Neuronal stem cell (in vitro differentiated cells): ENCODE measurements around the gene PKD2. TPM values are rescaled to one million over a fixed set of nuclear protein-coding genes. Genes with fewer than 3 reads are reported as not detected.

Experiments used
- DNase-seq: peaks from one replicate; pipeline ENCODE4 v3.0.0-alpha.2; 2013; ENCODE audit warnings: low spot score
- H2AFZ ChIP-seq: one replicate; pipeline ENCODE4 v1.6.1; 2013; ENCODE audit warnings: mild to moderate bottlenecking, low read length, inconsistent platforms
- H2AK5ac ChIP-seq: 2 replicates; pipeline ENCODE4 v1.6.1; 2013; ENCODE audit warnings: low read depth, mild to moderate bottlenecking, inconsistent platforms, low read length, moderate library complexity, mixed read lengths
- H2BK120ac ChIP-seq: 2 replicates; pipeline ENCODE4 v1.6.1; 2013; ENCODE audit warnings: low read depth, mild to moderate bottlenecking, inconsistent platforms, low read length, moderate library complexity, mixed read lengths
- H2BK12ac ChIP-seq: one replicate; pipeline ENCODE4 v1.6.1; 2013; ENCODE audit warnings: low read length, inconsistent platforms
- H2BK15ac ChIP-seq: 2 replicates; pipeline ENCODE4 v1.6.1; 2013; ENCODE audit warnings: mild to moderate bottlenecking, low read length, inconsistent platforms, mixed read lengths
- H2BK5ac ChIP-seq: one replicate; pipeline ENCODE4 v1.6.1; 2013; ENCODE audit warnings: inconsistent platforms, mild to moderate bottlenecking, low read length, moderate library complexity
- H3K14ac ChIP-seq: one replicate; pipeline ENCODE4 v1.6.1; 2013; ENCODE audit warnings: low read length, inconsistent platforms
- H3K18ac ChIP-seq: 2 replicates; pipeline ENCODE4 v1.6.1; 2013; ENCODE audit warnings: low read length, inconsistent platforms
- H3K23ac ChIP-seq: 2 replicates; pipeline ENCODE4 v1.6.1; 2013; ENCODE audit warnings: low read depth, mild to moderate bottlenecking, mixed read lengths, low read length, inconsistent platforms; ENCODE audit not compliant: poor library complexity
- H3K27ac ChIP-seq: replicated peaks from 3 replicates; pipeline ENCODE4 v1.5.1; 2013; ENCODE audit warnings: low read length, inconsistent platforms
- H3K27me3 ChIP-seq, 3 experiments: 2 replicates each; pipeline ENCODE4 v1.6.1; 2013; ENCODE audit warnings: low read length in 3 of 3, mild to moderate bottlenecking in 2 of 3, inconsistent platforms in 1 of 3, low read depth in 1 of 3, mixed read lengths in 1 of 3, moderate library complexity in 1 of 3; ENCODE audit not compliant: control insufficient read depth in 3 of 3, insufficient read depth in 3 of 3
- H3K36me3 ChIP-seq, 2 donors: replicated peaks in 1 of 2; 2 replicates each; pipeline ENCODE4 v1.6.1; 2013; ENCODE audit warnings: low read length in 2 of 2; ENCODE audit not compliant: control insufficient read depth in 2 of 2, insufficient read depth in 2 of 2
- H3K4ac ChIP-seq: 2 replicates; pipeline ENCODE4 v1.6.1; 2013; ENCODE audit warnings: inconsistent platforms, mild to moderate bottlenecking, low read length, moderate library complexity
- H3K4me1 ChIP-seq, 2 donors: 1 replicate in 1 of 2; 2 replicates in 1 of 2; pipeline ENCODE4 v1.6.1; 2013; ENCODE audit warnings: low read length in 2 of 2, low read depth in 1 of 2; ENCODE audit not compliant: control insufficient read depth in 2 of 2, insufficient read depth in 1 of 2
- H3K4me2 ChIP-seq: one replicate; pipeline ENCODE4 v1.6.1; 2013; ENCODE audit warnings: mild to moderate bottlenecking, low read length, inconsistent platforms; ENCODE audit not compliant: insufficient read depth, poor library complexity, severe bottlenecking
- H3K4me3 ChIP-seq, 2 donors: 2 replicates each; pipeline ENCODE4 v1.5.1; 2013; ENCODE audit warnings: low read length in 2 of 2, mild to moderate bottlenecking in 2 of 2, inconsistent platforms in 1 of 2, moderate library complexity in 1 of 2
- H3K79me1 ChIP-seq: one replicate; pipeline ENCODE4 v1.6.1; 2013; ENCODE audit warnings: low read depth, mild to moderate bottlenecking, inconsistent platforms, low read length, moderate library complexity
- H3K9ac ChIP-seq: one replicate; pipeline ENCODE4 v1.6.1; 2013; ENCODE audit warnings: mild to moderate bottlenecking, low read depth, low read length, inconsistent platforms; ENCODE audit not compliant: poor library complexity
- H3K9me3 ChIP-seq, 2 donors: replicated peaks in 1 of 2; 2 replicates each; pipeline versions ENCODE3 to v1.6.1; 2013; ENCODE audit warnings: low read length in 2 of 2, mild to moderate bottlenecking in 2 of 2, inconsistent platforms in 1 of 2, low read depth in 1 of 2, mixed read lengths in 1 of 2, moderate library complexity in 1 of 2; ENCODE audit not compliant: control insufficient read depth in 2 of 2, insufficient read depth in 1 of 2
- H4K8ac ChIP-seq: one replicate; pipeline ENCODE4 v1.6.1; 2013; ENCODE audit warnings: low read depth, mild to moderate bottlenecking, inconsistent platforms, low read length, moderate library complexity
- H4K91ac ChIP-seq: one replicate; pipeline ENCODE4 v1.6.1; 2013; ENCODE audit warnings: low read length, low read depth, mild to moderate bottlenecking, inconsistent platforms; ENCODE audit not compliant: poor library complexity
- WGBS, 2 donors: extraction: QIAGEN DNeasy Blood & Tissue Kit; methylation state at CpG; one replicate each; pipeline ENCODE4 v1.1.7; 2013; ENCODE audit warnings: missing lambda C conversion rate in 2 of 2, mixed read lengths in 1 of 2; ENCODE audit not compliant: insufficient read length in 2 of 2, insufficient replicate concordance in 1 of 2; ENCODE audit errors: extremely low coverage in 2 of 2; 5-methylcytosine and 5-hydroxymethylcytosine counted together
- polyA plus RNA-seq, 2 experiments: library from polyadenylated mRNA; stranded (reverse); fragments of 200-250 nt; gene quantifications; one replicate each; pipeline ENCODE4 v1.2.3, GENCODE V29; 2013

Gene PKD2
- 10.3 TPM for polyA plus RNA-seq (2013, experiment 1 of 2)
- 11.0 TPM for polyA plus RNA-seq (2013, experiment 2 of 2)

DNA sequence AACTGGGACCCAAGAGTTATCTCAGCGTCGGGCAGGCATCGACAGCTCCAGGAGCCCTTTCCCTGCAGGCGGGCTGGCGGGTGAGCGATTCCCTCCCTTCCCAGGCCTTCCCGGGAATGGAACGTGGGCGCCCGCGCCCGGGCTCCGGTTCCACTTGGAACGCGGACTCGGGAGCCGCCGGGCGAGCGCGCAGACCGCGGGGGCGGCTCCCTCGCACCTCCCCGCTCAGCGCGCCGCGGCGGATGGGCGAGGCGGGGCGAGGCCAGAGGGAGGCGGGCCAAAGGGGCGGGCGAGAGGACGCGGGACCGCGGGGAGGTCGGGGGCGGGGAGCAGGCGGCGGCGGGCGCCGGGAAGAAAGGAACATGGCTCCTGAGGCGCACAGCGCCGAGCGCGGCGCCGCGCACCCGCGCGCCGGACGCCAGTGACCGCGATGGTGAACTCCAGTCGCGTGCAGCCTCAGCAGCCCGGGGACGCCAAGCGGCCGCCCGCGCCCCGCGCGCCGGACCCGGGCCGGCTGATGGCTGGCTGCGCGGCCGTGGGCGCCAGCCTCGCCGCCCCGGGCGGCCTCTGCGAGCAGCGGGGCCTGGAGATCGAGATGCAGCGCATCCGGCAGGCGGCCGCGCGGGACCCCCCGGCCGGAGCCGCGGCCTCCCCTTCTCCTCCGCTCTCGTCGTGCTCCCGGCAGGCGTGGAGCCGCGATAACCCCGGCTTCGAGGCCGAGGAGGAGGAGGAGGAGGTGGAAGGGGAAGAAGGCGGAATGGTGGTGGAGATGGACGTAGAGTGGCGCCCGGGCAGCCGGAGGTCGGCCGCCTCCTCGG, at the start of gene PKD2:
TSS of gene PKD2 (plus strand) at position 332 of the 818 bp plus-strand sequence. CDS start at position 431, 99 bp downstream.
- H3K4me3 ChIP-seq, result peak within 1 kb of the TSS; percentile 89 to 93
- peak within 1 kb of the TSS; percentile 83 for H3K23ac ChIP-seq
- no peak within 1 kb of the TSS for H2BK12ac ChIP-seq
- no peak within 1 kb of the TSS for H4K91ac ChIP-seq
- H2AFZ ChIP-seq, result peak within 1 kb of the TSS; percentile 92
- DNase-seq, result peak; percentile 76
- H3K79me1 ChIP-seq, result peaks cover 4% of the 10 kb centered on the region
- H3K4ac ChIP-seq, result no peak within 1 kb of the TSS
- peak within 1 kb of the TSS; percentile 90 for H2BK15ac ChIP-seq
- WGBS, 2 donors, result no CpG with 5 or more reads among the region's 116 CpGs
- peak within 1 kb of the TSS; percentile 55 for H3K4me2 ChIP-seq
- no peaks in the 10 kb centered on the region for H3K36me3 ChIP-seq
- peak within 1 kb of the TSS; percentile 40 for H2BK120ac ChIP-seq
- H2BK5ac ChIP-seq, result peak within 1 kb of the TSS; percentile 88
- H3K27me3 ChIP-seq, result peaks cover 0 to 13% (median 6%) of the 10 kb centered on the region in 3 experiments
- peaks cover 0 to 6% of the 10 kb centered on the region in 2 donors for H3K9me3 ChIP-seq
- peak within 1 kb of the TSS; percentile 97 for H3K9ac ChIP-seq
- peak within 1 kb of the TSS; percentile 53 for H4K8ac ChIP-seq
- H2AK5ac ChIP-seq, result peak within 1 kb of the TSS; percentile 88
- H3K18ac ChIP-seq, result peak within 1 kb of the TSS; percentile 96
- H3K14ac ChIP-seq, result peak within 1 kb of the TSS; percentile 92
- peaks cover 3 to 5% of the 10 kb centered on the region in 2 donors for H3K4me1 ChIP-seq
- H3K27ac ChIP-seq, result peak within 1 kb of the TSS; percentile 46

DNA sequence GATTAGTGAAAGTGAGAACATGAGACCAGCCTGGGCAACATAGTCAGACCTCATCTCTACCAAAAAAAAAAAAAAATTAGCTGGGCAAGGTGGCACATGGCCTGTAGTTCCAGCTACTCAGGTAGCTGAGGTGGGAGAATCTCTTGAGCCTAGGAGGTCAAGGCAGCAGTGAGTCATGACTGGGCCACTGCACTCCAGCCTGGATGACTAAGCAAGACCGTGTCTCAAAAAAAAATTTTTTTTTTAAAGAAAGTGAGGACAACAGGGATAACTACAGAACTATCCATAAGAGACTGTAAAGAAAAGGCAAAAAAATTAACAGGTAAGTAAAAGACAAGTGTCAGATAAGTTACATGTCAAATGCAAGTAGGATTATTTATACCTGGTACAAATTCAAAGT, 45.4 kb upstream of the PKD2 start:
- H3K4me2 ChIP-seq, result no peak overlapping the region
- H3K14ac ChIP-seq, result no peak overlapping the region
- no CpG with 5 or more reads among the region's 1 CpG for WGBS, 2 donors
- H2BK5ac ChIP-seq, result no peak overlapping the region
- peaks cover 0 to 3% of the 10 kb centered on the region in 2 donors for H3K9me3 ChIP-seq
- no peak overlapping the region for H4K91ac ChIP-seq
- H3K4me1 ChIP-seq, result no peaks in the 10 kb centered on the region
- no peak overlapping the region for H2AK5ac ChIP-seq
- no peak overlapping the region for H3K18ac ChIP-seq
- H3K23ac ChIP-seq, result no peak overlapping the region
- no peaks in the 10 kb centered on the region for H3K79me1 ChIP-seq
- no peak overlapping the region for H3K27ac ChIP-seq
- H3K27me3 ChIP-seq, result no peaks in the 10 kb centered on the region
- no peak overlapping the region for H2BK12ac ChIP-seq
- H4K8ac ChIP-seq, result no peak overlapping the region
- no peak for DNase-seq
- no peak overlapping the region for H3K4ac ChIP-seq
- H2AFZ ChIP-seq, result no peak overlapping the region
- no peak overlapping the region for H2BK15ac ChIP-seq
- no peak overlapping the region for H2BK120ac ChIP-seq
- H3K4me3 ChIP-seq, result no peak overlapping the region
- no peak overlapping the region for H3K9ac ChIP-seq
- H3K36me3 ChIP-seq, result no peaks in the 10 kb centered on the region

DNA sequence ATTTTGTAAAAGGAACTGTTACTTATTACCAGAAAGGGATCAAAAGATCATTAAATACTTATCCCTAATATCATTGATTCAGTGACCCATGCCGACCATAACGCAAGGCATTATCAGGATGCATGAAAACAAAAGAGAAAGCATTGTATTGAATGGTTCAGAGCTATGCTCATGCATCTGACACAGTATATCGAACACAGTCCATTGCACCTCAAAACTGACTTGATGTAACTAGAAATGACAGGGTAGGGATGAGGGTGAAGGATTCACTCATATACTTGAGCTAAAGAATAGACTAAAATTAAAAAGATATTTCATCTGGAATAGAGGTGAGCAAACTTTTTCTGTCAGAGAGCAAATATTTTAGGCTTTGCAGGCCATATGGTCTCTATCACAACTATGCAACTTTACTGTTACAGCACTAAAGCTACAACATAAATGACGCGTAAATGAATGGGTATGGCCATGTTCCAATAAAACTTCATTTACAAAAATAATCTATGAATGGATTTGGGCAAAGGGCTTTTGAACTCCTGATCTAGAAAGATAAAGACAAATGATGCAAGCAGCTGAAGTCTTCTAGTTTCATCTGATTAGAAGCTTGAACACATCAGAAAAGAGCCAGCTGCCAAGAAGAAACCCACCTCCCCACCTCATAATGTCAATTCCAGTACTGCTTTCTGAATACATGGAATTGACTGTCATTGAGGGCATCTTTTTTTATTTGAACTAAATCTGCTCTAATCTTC, 44.9 kb upstream of the PKD2 start:
- H3K14ac ChIP-seq, result no peak overlapping the region
- no peak overlapping the region for H2BK120ac ChIP-seq
- no CpG with 5 or more reads among the region's 5 CpGs for WGBS, 2 donors
- H4K91ac ChIP-seq, result no peak overlapping the region
- H3K27me3 ChIP-seq, result no peaks in the 10 kb centered on the region
- no peaks in the 10 kb centered on the region for H3K79me1 ChIP-seq
- no peaks in the 10 kb centered on the region for H3K4me1 ChIP-seq
- no peak for DNase-seq
- H3K4me2 ChIP-seq, result no peak overlapping the region
- H2AK5ac ChIP-seq, result no peak overlapping the region
- H2AFZ ChIP-seq, result no peak overlapping the region
- H3K36me3 ChIP-seq, result no peaks in the 10 kb centered on the region
- no peak overlapping the region for H2BK15ac ChIP-seq
- H2BK5ac ChIP-seq, result no peak overlapping the region
- no peak overlapping the region for H3K4ac ChIP-seq
- no peak overlapping the region for H3K23ac ChIP-seq
- no peak overlapping the region for H3K4me3 ChIP-seq
- H3K9ac ChIP-seq, result no peak overlapping the region
- H3K27ac ChIP-seq, result no peak overlapping the region
- H3K18ac ChIP-seq, result no peak overlapping the region
- H4K8ac ChIP-seq, result no peak overlapping the region
- H2BK12ac ChIP-seq, result no peak overlapping the region
- H3K9me3 ChIP-seq, result peaks cover 0 to 3% of the 10 kb centered on the region in 2 donors

DNA sequence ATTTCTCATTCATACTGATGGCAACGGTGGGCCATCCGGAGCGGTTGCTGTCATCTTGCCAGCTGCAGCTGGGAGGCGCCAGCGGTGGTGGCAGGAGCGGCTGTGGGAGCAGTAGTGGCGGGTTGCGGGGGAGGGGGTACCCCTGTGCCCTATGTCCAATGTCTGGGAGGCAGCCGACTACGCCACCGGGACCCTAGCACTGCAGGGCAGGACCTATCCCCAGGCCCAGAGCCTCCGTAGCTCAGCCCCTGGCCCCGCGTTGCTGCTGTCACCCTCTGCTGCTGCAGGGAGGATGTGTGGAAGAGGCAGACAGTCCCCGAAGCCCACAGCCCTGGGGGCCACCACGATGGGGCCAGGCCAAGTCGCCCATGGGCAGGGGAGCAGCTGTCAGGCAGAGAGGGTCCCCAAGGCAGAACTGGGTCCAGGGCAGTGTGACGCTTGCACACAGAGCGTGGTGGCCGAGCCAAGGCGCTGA, 41.9 kb upstream of the PKD2 start:
- Histone ChIP-seq H3K4ac (no peak overlapping the region), H3K79me1 (no peaks in the 10 kb centered on the region), H4K8ac (peak overlapping the region; percentile 72), H4K91ac (no peak overlapping the region), H3K9ac (no peak overlapping the region), H2BK15ac (peak overlapping the region; percentile 12), H3K23ac (no peak overlapping the region), H3K36me3 (no peaks in the 10 kb centered on the region), H2AFZ (no peak overlapping the region), H3K27ac (no peak overlapping the region), H2BK12ac (no peak overlapping the region), H3K14ac (no peak overlapping the region), H3K4me3 (no peak overlapping the region), H2BK120ac (no peak overlapping the region), H3K4me1 (no peaks in the 10 kb centered on the region), H2BK5ac (peak overlapping the region; percentile 33), H3K4me2 (no peak overlapping the region), H2AK5ac (no peak overlapping the region), H3K18ac (peak overlapping the region; percentile 27), H3K27me3 (no peaks in the 10 kb centered on the region), H3K9me3 (peaks cover 0 to 3% of the 10 kb centered on the region in 2 donors)
- no CpG with 5 or more reads among the region's 21 CpGs for WGBS, 2 donors
- no peak for DNase-seq
